NT2/D1 (cell line): Measurements from ENCODE around the gene TNS3.

Experiments
- DNase-seq: peaks from one replicate; pipeline ENCODE4 v3.0.0-alpha.2; 2011; ENCODE audit warnings: low read depth, low spot score
- H3K27me3 ChIP-seq: 2 replicates; pipeline ENCODE4 v1.6.0; 2011; ENCODE audit warnings: mild to moderate bottlenecking; ENCODE audit not compliant: insufficient read length, insufficient read depth
- H3K36me3 ChIP-seq: 2 replicates; pipeline ENCODE4 v1.6.1; 2011; ENCODE audit warnings: mild to moderate bottlenecking, low read length, mixed read lengths; ENCODE audit not compliant: insufficient read depth, insufficient read length
- H3K4me1 ChIP-seq: 2 replicates; pipeline ENCODE4 v1.5.1; 2011; ENCODE audit not compliant: insufficient read depth, insufficient read length
- H3K4me3 ChIP-seq: 2 replicates; pipeline ENCODE4 v1.5.1; 2011; ENCODE audit warnings: low read depth; ENCODE audit not compliant: insufficient read length
- H3K9ac ChIP-seq: 2 replicates; pipeline ENCODE4 v1.6.0; 2011; ENCODE audit warnings: low read depth; ENCODE audit not compliant: insufficient read length
- H3K9me3 ChIP-seq: 2 replicates; pipeline ENCODE4 v1.5.1; 2011; ENCODE audit warnings: mild to moderate bottlenecking, low read length; ENCODE audit not compliant: insufficient read depth
- SUZ12 ChIP-seq: IDR thresholded peaks from 2 replicates; pipeline ENCODE4 v1.6.1; 2011; ENCODE audit not compliant: insufficient read length, insufficient read depth; ENCODE audit errors: extremely low read depth
- YY1 ChIP-seq: IDR thresholded peaks from 2 replicates; pipeline ENCODE4 v1.6.1; 2011; ENCODE audit not compliant: insufficient read length, insufficient read depth
- ZNF274 ChIP-seq: IDR thresholded peaks from 2 replicates; pipeline ENCODE4 v1.6.1; 2011; ENCODE audit warnings: mild to moderate bottlenecking, low read depth, low read length

TNS3 gene

GRCh38 chr7:47622586-47622945 lies 40.7 kb upstream of the TNS3 start:
- no peak for TF ChIP-seq ZNF274
- no peak for DNase-seq

GRCh38 chr7:47621979-47622561 lies 40.2 kb upstream of the TNS3 start:
- Histone ChIP-seq H3K4me3 (no peak overlapping the region), H3K27me3 (no peaks in the 10 kb centered on the region), H3K9me3 (no peaks in the 10 kb centered on the region), H3K4me1 (peaks cover 16% of the 10 kb centered on the region), H3K36me3 (no peaks in the 10 kb centered on the region), H3K9ac (no peak overlapping the region)
- DNase-seq, result no peak
- TF ChIP-seq ZNF274 (no peak), YY1 (no peak), SUZ12 (no peak)

More at GRCh38 chr7:47622586-47622945, 40.7 kb upstream of the TNS3 start:
- Histone ChIP-seq H3K27me3 (no peaks in the 10 kb centered on the region), H3K36me3 (no peaks in the 10 kb centered on the region), H3K4me3 (no peak overlapping the region), H3K9ac (no peak overlapping the region), H3K9me3 (no peaks in the 10 kb centered on the region), H3K4me1 (peaks cover 19% of the 10 kb centered on the region)

GRCh38 chr7:47621347-47621746 lies 39.4 kb upstream of the TNS3 start:
- Histone ChIP-seq H3K9me3 (no peaks in the 10 kb centered on the region), H3K36me3 (no peaks in the 10 kb centered on the region), H3K9ac (no peak overlapping the region), H3K4me3 (no peak overlapping the region), H3K4me1 (peaks cover 16% of the 10 kb centered on the region), H3K27me3 (no peaks in the 10 kb centered on the region)
- TF ChIP-seq ZNF274, result no peak
- no peak for TF ChIP-seq SUZ12
- TF ChIP-seq YY1, result no peak
- no peak for DNase-seq

GRCh38 chr7:47619806-47620205 lies 37.9 kb upstream of the TNS3 start:
- Histone ChIP-seq H3K27me3 (no peaks in the 10 kb centered on the region), H3K36me3 (no peaks in the 10 kb centered on the region), H3K4me1 (peaks cover 10% of the 10 kb centered on the region), H3K9me3 (no peaks in the 10 kb centered on the region), H3K9ac (no peak overlapping the region), H3K4me3 (no peak overlapping the region)
- no peak for DNase-seq
- no peak for TF ChIP-seq SUZ12
- no peak for TF ChIP-seq ZNF274
- TF ChIP-seq YY1, result no peak

- no peak for TF ChIP-seq YY1
- TF ChIP-seq SUZ12, result no peak
- no peak for TF ChIP-seq ZNF274
- no peaks in the 10 kb centered on the region for H3K36me3 ChIP-seq
- H3K9ac ChIP-seq, result no peak overlapping the region
- no peak overlapping the region for H3K4me3 ChIP-seq
- DNase-seq, result no peak
- no peaks in the 10 kb centered on the region for H3K9me3 ChIP-seq
- no peaks in the 10 kb centered on the region for H3K27me3 ChIP-seq
- peaks cover 6% of the 10 kb centered on the region for H3K4me1 ChIP-seq
Measured at GRCh38 chr7:47617131-47617530, 35.2 kb upstream of the TNS3 start.

- Histone ChIP-seq H3K27me3 (no peaks in the 10 kb centered on the region), H3K4me3 (no peak overlapping the region), H3K36me3 (no peaks in the 10 kb centered on the region), H3K9me3 (no peaks in the 10 kb centered on the region), H3K9ac (no peak overlapping the region), H3K4me1 (no peaks in the 10 kb centered on the region)
- DNase-seq, result no peak
- TF ChIP-seq YY1, result no peak
- no peak for TF ChIP-seq ZNF274
- TF ChIP-seq SUZ12, result no peak
Measured at GRCh38 chr7:47614450-47614849, 32.5 kb upstream of the TNS3 start.

- Histone ChIP-seq H3K9me3 (no peaks in the 10 kb centered on the region), H3K4me1 (no peaks in the 10 kb centered on the region), H3K36me3 (no peaks in the 10 kb centered on the region), H3K4me3 (no peak overlapping the region), H3K9ac (no peak overlapping the region), H3K27me3 (no peaks in the 10 kb centered on the region)
- no peak for DNase-seq
- TF ChIP-seq ZNF274 (no peak), YY1 (no peak), SUZ12 (no peak)
Measured at GRCh38 chr7:47611045-47611511, 29.2 kb upstream of the TNS3 start.

- no peaks in the 10 kb centered on the region for H3K9me3 ChIP-seq
- DNase-seq, result no peak
- no peak overlapping the region for H3K9ac ChIP-seq
- no peaks in the 10 kb centered on the region for H3K4me1 ChIP-seq
- TF ChIP-seq YY1 (no peak), ZNF274 (no peak), SUZ12 (no peak)
- H3K4me3 ChIP-seq, result no peak overlapping the region
- H3K27me3 ChIP-seq, result no peaks in the 10 kb centered on the region
- no peaks in the 10 kb centered on the region for H3K36me3 ChIP-seq
Measured at GRCh38 chr7:47610506-47611044, 28.7 kb upstream of the TNS3 start.
